A549 (cell line): ENCODE results near the gene PYGO1.

Experiments
- CEBPB ChIP-seq, 2 experiments: fragments of >200 bp in 1 of 2; sonication (Bioruptor Twin) in 1 of 2; formaldehyde crosslinking in 1 of 2; IDR thresholded peaks; 2 replicates each; pipeline ENCODE4 v1.6.1; 2012 to 2016
- EHMT2 ChIP-seq: fragments of 200-600 bp; sonication (generic); IDR thresholded peaks from 2 replicates; pipeline ENCODE4 v1.6.1; 2016; ENCODE audit warnings: antibody characterized with exemption, low read depth, mild to moderate bottlenecking, moderate library complexity
- EP300 ChIP-seq, 2 experiments: fragments of >200 bp; sonication (Bioruptor Twin); formaldehyde crosslinking; IDR thresholded peaks; 2 replicates in 1 of 2; 3 replicates in 1 of 2; pipeline ENCODE4 v1.6.1; 2016 to 2017
- ESRRA ChIP-seq: fragments of 150-350 bp; IDR thresholded peaks from 2 replicates; pipeline ENCODE4 v1.6.1; 2014; ENCODE audit warnings: mild to moderate bottlenecking, low read length, borderline replicate concordance
- NPAS2 ChIP-seq: fragments of 250-450 bp; sonication (Bioruptor Pico); IDR thresholded peaks from 2 replicates; pipeline ENCODE4 v1.8.0; 2022; ENCODE audit warnings: mild to moderate bottlenecking, moderate library complexity, borderline replicate concordance
- RNF2 ChIP-seq: fragments of 200-600 bp; sonication (generic); IDR thresholded peaks from 2 replicates; pipeline ENCODE4 v1.6.1; 2016; ENCODE audit warnings: low read depth, mild to moderate bottlenecking, antibody characterized with exemption, moderate library complexity, borderline replicate concordance
- TF ChIP-seq, protein P1 (sequence below): fragments of 200-600 bp; sonication (generic); IDR thresholded peaks from 2 replicates; pipeline ENCODE4 v1.6.1; 2016; ENCODE audit warnings: antibody characterized with exemption, mild to moderate bottlenecking, moderate library complexity
- TF ChIP-seq, protein P2 (sequence below): fragments of >200 bp; sonication (Bioruptor Twin); formaldehyde crosslinking; IDR thresholded peaks from 3 replicates; pipeline ENCODE4 v1.5.1; 2016

DNA sequence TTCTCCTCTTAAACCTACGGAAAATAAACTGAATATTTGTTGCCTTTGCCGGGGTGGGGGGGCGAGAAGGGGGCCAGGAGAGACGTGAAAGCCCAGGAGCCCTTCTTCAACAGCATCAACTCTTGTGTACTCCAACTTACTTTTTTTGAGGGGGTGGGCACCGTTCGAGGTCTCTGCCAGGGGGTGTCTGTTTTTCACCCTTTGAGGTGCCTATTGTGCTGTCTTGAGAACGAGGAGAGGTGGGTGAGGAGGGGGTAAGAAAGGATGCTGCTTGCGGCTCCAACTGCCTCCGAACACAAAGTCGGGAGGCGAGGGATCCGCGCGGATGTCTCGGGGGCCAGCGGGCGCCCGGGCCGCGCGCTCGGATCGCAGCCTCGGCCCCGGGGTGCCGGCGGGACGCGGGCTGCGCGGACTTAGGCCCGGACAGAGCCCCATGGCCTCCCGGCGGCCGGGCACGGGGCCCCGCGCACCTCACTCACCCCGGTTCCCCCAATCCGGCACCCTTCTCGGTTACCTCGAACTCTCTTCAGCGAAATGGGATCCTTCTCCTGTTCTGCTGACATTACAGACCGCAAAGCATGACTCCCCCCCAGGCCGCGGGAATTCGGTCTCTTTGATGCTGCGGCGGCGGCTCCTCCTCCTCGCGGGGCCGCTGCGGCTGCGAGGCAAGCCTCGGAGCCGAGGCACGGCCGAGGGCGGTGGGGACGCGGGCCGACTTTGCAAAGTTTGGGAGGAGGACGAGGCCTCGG is 650 bp downstream of the PYGO1 start:
- TF ChIP-seq NPAS2 (no peak), CEBPB (IDR thresholded peaks at IDR 0.05) (no peak), EP300 (IDR thresholded peaks at IDR 0.05) (no peak), EHMT2 (no peak), ESRRA (no peak), RNF2 (no peak)
- TF ChIP-seq, protein P1, sequence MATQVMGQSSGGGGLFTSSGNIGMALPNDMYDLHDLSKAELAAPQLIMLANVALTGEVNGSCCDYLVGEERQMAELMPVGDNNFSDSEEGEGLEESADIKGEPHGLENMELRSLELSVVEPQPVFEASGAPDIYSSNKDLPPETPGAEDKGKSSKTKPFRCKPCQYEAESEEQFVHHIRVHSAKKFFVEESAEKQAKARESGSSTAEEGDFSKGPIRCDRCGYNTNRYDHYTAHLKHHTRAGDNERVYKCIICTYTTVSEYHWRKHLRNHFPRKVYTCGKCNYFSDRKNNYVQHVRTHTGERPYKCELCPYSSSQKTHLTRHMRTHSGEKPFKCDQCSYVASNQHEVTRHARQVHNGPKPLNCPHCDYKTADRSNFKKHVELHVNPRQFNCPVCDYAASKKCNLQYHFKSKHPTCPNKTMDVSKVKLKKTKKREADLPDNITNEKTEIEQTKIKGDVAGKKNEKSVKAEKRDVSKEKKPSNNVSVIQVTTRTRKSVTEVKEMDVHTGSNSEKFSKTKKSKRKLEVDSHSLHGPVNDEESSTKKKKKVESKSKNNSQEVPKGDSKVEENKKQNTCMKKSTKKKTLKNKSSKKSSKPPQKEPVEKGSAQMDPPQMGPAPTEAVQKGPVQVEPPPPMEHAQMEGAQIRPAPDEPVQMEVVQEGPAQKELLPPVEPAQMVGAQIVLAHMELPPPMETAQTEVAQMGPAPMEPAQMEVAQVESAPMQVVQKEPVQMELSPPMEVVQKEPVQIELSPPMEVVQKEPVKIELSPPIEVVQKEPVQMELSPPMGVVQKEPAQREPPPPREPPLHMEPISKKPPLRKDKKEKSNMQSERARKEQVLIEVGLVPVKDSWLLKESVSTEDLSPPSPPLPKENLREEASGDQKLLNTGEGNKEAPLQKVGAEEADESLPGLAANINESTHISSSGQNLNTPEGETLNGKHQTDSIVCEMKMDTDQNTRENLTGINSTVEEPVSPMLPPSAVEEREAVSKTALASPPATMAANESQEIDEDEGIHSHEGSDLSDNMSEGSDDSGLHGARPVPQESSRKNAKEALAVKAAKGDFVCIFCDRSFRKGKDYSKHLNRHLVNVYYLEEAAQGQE = no peak
- TF ChIP-seq, protein P2, sequence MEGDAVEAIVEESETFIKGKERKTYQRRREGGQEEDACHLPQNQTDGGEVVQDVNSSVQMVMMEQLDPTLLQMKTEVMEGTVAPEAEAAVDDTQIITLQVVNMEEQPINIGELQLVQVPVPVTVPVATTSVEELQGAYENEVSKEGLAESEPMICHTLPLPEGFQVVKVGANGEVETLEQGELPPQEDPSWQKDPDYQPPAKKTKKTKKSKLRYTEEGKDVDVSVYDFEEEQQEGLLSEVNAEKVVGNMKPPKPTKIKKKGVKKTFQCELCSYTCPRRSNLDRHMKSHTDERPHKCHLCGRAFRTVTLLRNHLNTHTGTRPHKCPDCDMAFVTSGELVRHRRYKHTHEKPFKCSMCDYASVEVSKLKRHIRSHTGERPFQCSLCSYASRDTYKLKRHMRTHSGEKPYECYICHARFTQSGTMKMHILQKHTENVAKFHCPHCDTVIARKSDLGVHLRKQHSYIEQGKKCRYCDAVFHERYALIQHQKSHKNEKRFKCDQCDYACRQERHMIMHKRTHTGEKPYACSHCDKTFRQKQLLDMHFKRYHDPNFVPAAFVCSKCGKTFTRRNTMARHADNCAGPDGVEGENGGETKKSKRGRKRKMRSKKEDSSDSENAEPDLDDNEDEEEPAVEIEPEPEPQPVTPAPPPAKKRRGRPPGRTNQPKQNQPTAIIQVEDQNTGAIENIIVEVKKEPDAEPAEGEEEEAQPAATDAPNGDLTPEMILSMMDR = no peak
